H1 (cell line): ENCODE results near the gene ASPDH. TPM values are rescaled to one million over a fixed set of nuclear protein-coding genes. Genes with fewer than 3 reads are reported as not detected.

Experiments
- CTCF ChIA-PET: fragments of 300-600 bp; sonication (Branson Sonifier 250); formaldehyde crosslinking; loops from one replicate; lab custom pipeline; 2021; ENCODE audit not compliant: partially characterized antibody; lab: Charles Lee
- POLR2A ChIA-PET: fragments of 300-600 bp; sonication (Branson Sonifier 250); formaldehyde crosslinking; loops from one replicate; lab custom pipeline; 2021; ENCODE audit warnings: inconsistent platforms; ENCODE audit not compliant: partially characterized antibody; lab: Charles Lee
- DNase-seq, 2 experiments: peaks; one replicate each; pipeline versions ENCODE4 v3.0.0 to v3.0.0-alpha.2; 2010 to 2022; ENCODE audit warnings: low spot score in 2 of 2, low read depth in 1 of 2, mixed read lengths in 1 of 2
- FAIRE-seq: peaks from 2 replicates; lab custom pipeline; 2011; peaks lifted over from hg19 to GRCh38; lab: Jason Lieb, UNC
- H2AFZ ChIP-seq: 2 replicates; pipeline ENCODE4 v1.8.1; 2012; ENCODE audit warnings: low read length, inconsistent platforms
- H2AK5ac ChIP-seq: 2 replicates; pipeline ENCODE4 v1.6.1; 2013; ENCODE audit warnings: low read depth, low read length
- H2BK120ac ChIP-seq: replicated peaks from 2 replicates; pipeline ENCODE3; 2013; ENCODE audit warnings: low read depth, low read length, inconsistent platforms
- H2BK12ac ChIP-seq: 2 replicates; pipeline ENCODE4 v1.6.1; 2013; ENCODE audit warnings: low read depth, low read length
- H2BK15ac ChIP-seq: 2 replicates; pipeline ENCODE4 v1.6.1; 2013; ENCODE audit warnings: low read length
- H2BK20ac ChIP-seq: 2 replicates; pipeline ENCODE4 v1.6.1; 2013; ENCODE audit warnings: low read length
- H2BK5ac ChIP-seq: 2 replicates; pipeline ENCODE4 v1.6.1; 2013; ENCODE audit warnings: low read depth, low read length
- H3K14ac ChIP-seq: 2 replicates; pipeline ENCODE4 v1.6.1; 2013; ENCODE audit warnings: inconsistent platforms; ENCODE audit not compliant: insufficient read length
- H3K18ac ChIP-seq: 2 replicates; pipeline ENCODE4 v1.6.1; 2013; ENCODE audit warnings: low read length; ENCODE audit errors: extremely low read depth
- H3K23ac ChIP-seq: 2 replicates; pipeline ENCODE4 v1.6.1; 2013; ENCODE audit warnings: inconsistent platforms; ENCODE audit not compliant: insufficient read length
- H3K23me2 ChIP-seq: 2 replicates; pipeline ENCODE4 v1.6.1; 2013; ENCODE audit warnings: low read depth, low read length
- H3K27ac ChIP-seq: 2 replicates; pipeline ENCODE4 v1.6.1; 2011; ENCODE audit warnings: low read depth, low read length, inconsistent platforms
- H3K27me3 ChIP-seq, 4 experiments: replicated peaks in 1 of 4; 1 replicate in 1 of 4; 2 replicates in 3 of 4; pipeline versions ENCODE4 v1.6.1 to v1.8.1; 2011 to 2013; ENCODE audit warnings: low read length in 3 of 4, mild to moderate bottlenecking in 3 of 4, inconsistent platforms in 2 of 4, mixed read lengths in 2 of 4, moderate library complexity in 1 of 4; ENCODE audit not compliant: control insufficient read depth in 3 of 4, insufficient read depth in 3 of 4; ENCODE audit errors: extremely low read depth in 1 of 4
- H3K36me3 ChIP-seq, 4 experiments: 2 replicates each; pipeline versions ENCODE4 v1.6.1 to v1.8.1; 2011 to 2013; ENCODE audit warnings: mild to moderate bottlenecking in 4 of 4, low read length in 3 of 4, moderate library complexity in 2 of 4, control low read depth in 1 of 4, inconsistent platforms in 1 of 4; ENCODE audit not compliant: insufficient read depth in 4 of 4, control insufficient read depth in 2 of 4
- H3K4ac ChIP-seq: replicated peaks from 2 replicates; pipeline ENCODE3; 2013; ENCODE audit warnings: low read length, low read depth, mixed read lengths, inconsistent platforms; ENCODE audit not compliant: insufficient read length
- H3K4me1 ChIP-seq, 4 experiments: replicated peaks in 1 of 4; 1 replicate in 1 of 4; 2 replicates in 3 of 4; pipeline versions ENCODE4 v1.6.1 to v1.8.1; 2011 to 2013; ENCODE audit warnings: low read length in 3 of 4, inconsistent platforms in 2 of 4, mixed read lengths in 1 of 4; ENCODE audit not compliant: insufficient read depth in 4 of 4, control insufficient read depth in 3 of 4
- H3K4me2 ChIP-seq, 2 experiments: 2 replicates each; pipeline versions ENCODE4 v1.6.1 to v1.8.1; 2011 to 2013; ENCODE audit warnings: low read depth in 2 of 2, low read length in 2 of 2, control low read depth in 1 of 2, inconsistent platforms in 1 of 2, mild to moderate bottlenecking in 1 of 2; ENCODE audit not compliant: insufficient read depth in 1 of 2
- H3K4me3 ChIP-seq, 4 experiments: fragments of 200-600, 300-600 bp in 1 of 4; sonication (generic), shearing (Covaris generic), sonication (Bioruptor Twin) in 1 of 4; 2 replicates each; pipeline versions ENCODE4 v1.5.1 to v1.8.1; 2011 to 2016; ENCODE audit warnings: low read length in 4 of 4, low read depth in 3 of 4, control low read depth in 2 of 4, inconsistent platforms in 2 of 4, mild to moderate bottlenecking in 2 of 4, mixed read lengths in 1 of 4, moderate library complexity in 1 of 4; ENCODE audit not compliant: insufficient read depth in 2 of 4; ENCODE audit errors: extremely low read depth in 1 of 4
- H3K56ac ChIP-seq: replicated peaks from 2 replicates; pipeline ENCODE3; 2013; ENCODE audit warnings: low read depth, mild to moderate bottlenecking, mixed read lengths, low read length, inconsistent platforms; ENCODE audit not compliant: insufficient read length
- H3K79me1 ChIP-seq: 2 replicates; pipeline ENCODE4 v1.6.1; 2013; ENCODE audit warnings: low read depth, low read length, control low read depth
- H3K79me2 ChIP-seq, 2 experiments: 2 replicates each; pipeline versions ENCODE4 v1.6.1 to v1.8.1; 2012 to 2013; ENCODE audit warnings: low read length in 2 of 2, mild to moderate bottlenecking in 2 of 2, inconsistent platforms in 1 of 2; ENCODE audit not compliant: insufficient read depth in 2 of 2, control insufficient read depth in 1 of 2
- H3K9ac ChIP-seq, 4 experiments: replicated peaks in 1 of 4; 1 replicate in 1 of 4; 2 replicates in 3 of 4; pipeline versions ENCODE4 v1.6.1 to v1.8.1; 2011 to 2013; ENCODE audit warnings: low read depth in 3 of 4, low read length in 3 of 4, control low read depth in 2 of 4, mild to moderate bottlenecking in 2 of 4, moderate library complexity in 2 of 4, inconsistent platforms in 1 of 4; ENCODE audit errors: extremely low read depth in 1 of 4
- H3K9me3 ChIP-seq, 2 experiments: 2 replicates each; pipeline versions ENCODE4 v1.6.1 to v1.8.1; 2012 to 2013; ENCODE audit warnings: mild to moderate bottlenecking in 2 of 2, moderate library complexity in 2 of 2, control low read depth in 1 of 2, inconsistent platforms in 1 of 2, low read depth in 1 of 2, low read length in 1 of 2, mixed read lengths in 1 of 2; ENCODE audit not compliant: insufficient read depth in 2 of 2
- H4K20me1 ChIP-seq, 2 experiments: replicated peaks in 1 of 2; 2 replicates each; pipeline versions ENCODE3 to v1.8.1; 2011 to 2013; ENCODE audit warnings: inconsistent platforms in 2 of 2, low read length in 2 of 2, mild to moderate bottlenecking in 1 of 2; ENCODE audit not compliant: insufficient read depth in 2 of 2, control insufficient read depth in 1 of 2
- H4K5ac ChIP-seq: 2 replicates; pipeline ENCODE4 v1.6.1; 2013; ENCODE audit warnings: low read length, low read depth, mixed read lengths, inconsistent platforms; ENCODE audit not compliant: insufficient read length
- H4K8ac ChIP-seq: 2 replicates; pipeline ENCODE4 v1.8.0; 2013; ENCODE audit warnings: mild to moderate bottlenecking, moderate library complexity, low read length, inconsistent platforms; ENCODE audit not compliant: insufficient read depth; ENCODE audit errors: extremely low read depth
- H4K91ac ChIP-seq: replicated peaks from 2 replicates; pipeline ENCODE3; 2013; ENCODE audit warnings: low read length, mixed read lengths, inconsistent platforms; ENCODE audit not compliant: insufficient read length
- BRCA1 ChIP-seq: IDR thresholded peaks from 2 replicates; pipeline ENCODE4 v1.6.1; 2012; ENCODE audit warnings: low read depth, low read length, improper control_type of control experiment
- CHD1 ChIP-seq: IDR thresholded peaks from 2 replicates; pipeline ENCODE4 v1.6.1; 2012; ENCODE audit warnings: low read depth, low read length, improper control_type of control experiment
- CHD2 ChIP-seq: IDR thresholded peaks from 2 replicates; pipeline ENCODE4 v1.6.1; 2012; ENCODE audit warnings: low read length, improper control_type of control experiment
- FOSL1 ChIP-seq: IDR thresholded peaks from 2 replicates; pipeline ENCODE4 v1.6.1; 2011; ENCODE audit warnings: mild to moderate bottlenecking, low read depth, low read length, moderate library complexity; ENCODE audit not compliant: insufficient read depth
- KDM5A ChIP-seq: fragments of 200-600 bp; IDR thresholded peaks from 2 replicates; pipeline ENCODE4 v1.7.1; 2012; ENCODE audit warnings: mild to moderate bottlenecking, low read length, inconsistent platforms, mixed read lengths
- MAFK ChIP-seq: IDR thresholded peaks from 2 replicates; pipeline ENCODE4 v1.6.1; 2012; ENCODE audit warnings: low read depth, mild to moderate bottlenecking, improper control_type of control experiment, low read length
- PHF8 ChIP-seq: fragments of 200-600 bp; sonication (generic); conservative IDR thresholded peaks from 2 replicates; pipeline ENCODE4 v1.7.1; 2012; ENCODE audit warnings: low read depth, mild to moderate bottlenecking, inconsistent platforms, low read length, moderate library complexity
- POLR2AphosphoS5 ChIP-seq: IDR thresholded peaks from 2 replicates; pipeline ENCODE4 v1.6.1; 2011; ENCODE audit warnings: low read depth, low read length
- RAD21 ChIP-seq, 2 experiments: IDR thresholded peaks in 1 of 2; conservative IDR thresholded peaks in 1 of 2; 2 replicates each; pipeline ENCODE4 v1.6.1; 2011; ENCODE audit warnings: low read depth in 2 of 2, low read length in 2 of 2, improper control_type of control experiment in 1 of 2, inconsistent platforms in 1 of 2, mild to moderate bottlenecking in 1 of 2, moderate library complexity in 1 of 2
- SIRT6 ChIP-seq: IDR thresholded peaks from one replicate; pipeline ENCODE4 v1.7.1; 2012; ENCODE audit warnings: low read length, inconsistent platforms
- SP2 ChIP-seq: IDR thresholded peaks from 2 replicates; pipeline ENCODE4 v1.6.1; 2012; ENCODE audit warnings: mild to moderate bottlenecking, low read length, inconsistent platforms
- SRF ChIP-seq: IDR thresholded peaks from 2 replicates; pipeline ENCODE4 v1.6.1; 2011; ENCODE audit warnings: mild to moderate bottlenecking, low read depth, low read length, moderate library complexity
- TAF1 ChIP-seq: IDR thresholded peaks from 2 replicates; pipeline ENCODE4 v1.6.1; 2011; ENCODE audit warnings: mild to moderate bottlenecking, low read depth, low read length
- TAF7 ChIP-seq: optimal IDR thresholded peaks from 2 replicates; pipeline ENCODE3; 2011; ENCODE audit warnings: low read depth, mild to moderate bottlenecking, inconsistent platforms, low read length, moderate library complexity, borderline replicate concordance
- TBP ChIP-seq: IDR thresholded peaks from 2 replicates; pipeline ENCODE4 v1.6.1; 2011; ENCODE audit warnings: low read depth, low read length, improper control_type of control experiment
- WGBS, 2 experiments: shearing (Covaris generic) in 1 of 2; methylation state at CpG; one replicate each; pipeline versions ENCODE4 v1.1.6 to v1.1.7; 2013 to 2015; ENCODE audit warnings: low lambda C conversion rate in 2 of 2, mixed read lengths in 2 of 2, inconsistent platforms in 1 of 2, low coverage in 1 of 2, missing lambda C conversion rate in 1 of 2; ENCODE audit not compliant: insufficient replicate concordance in 2 of 2, insufficient coverage in 1 of 2, insufficient read length in 1 of 2; ENCODE audit errors: extremely low coverage in 1 of 2, missing lambda C conversion rate in 1 of 2; 5-methylcytosine and 5-hydroxymethylcytosine counted together
- polyA plus RNA-seq, 7 experiments: library from polyadenylated mRNA; depleted of rRNA in 3 of 7; stranded (reverse) in 5 of 7; unstranded in 2 of 7; fragments of >200 nt in 5 of 7; fragments of 200-250 nt in 2 of 7; gene quantifications; 1 replicate in 5 of 7; 2 replicates in 1 of 7; 4 replicates in 1 of 7; pipeline versions ENCODE4 v1.2.1 to v1.2.3, GENCODE V29; 2011 to 2013; ENCODE audit warnings: missing spikeins in 2 of 7, mixed read lengths in 2 of 7
- total RNA-seq: library from RNA; stranded (reverse); fragmentation: NEBNext Ultra II Directional; extraction: Animal tissue kit (Norgen Biotek cat#: 25700); gene quantifications from 2 replicates; pipeline ENCODE4 v1.2.1, GENCODE V29; 2021

Gene ASPDH
- total and polyA plus RNA-seq, 2 of the 8 experiments (the other 6 are each of a cell fraction or from before 2014, with no cell fraction given), result not detected

- no peak overlapping the region for H3K4me3 ChIP-seq
- no peak overlapping the region for H3K14ac ChIP-seq
- peaks cover 11% of the 10 kb centered on the region for H3K23me2 ChIP-seq
- H4K20me1 ChIP-seq, result peaks cover 6 to 19% of the 10 kb centered on the region in 2 experiments
- no peak for DNase-seq
- H3K36me3 ChIP-seq, result no peaks in the 10 kb centered on the region
- POLR2A ChIA-PET, result interaction anchor here (0.9 kb wide), 1 partner anchor 9 kb away, joined by 5 read pairs; no protein-coding TSS in a partner anchor
- H2AK5ac ChIP-seq, result no peak overlapping the region
- no peak overlapping the region for H4K91ac ChIP-seq
- no peak overlapping the region for H3K4ac ChIP-seq
- CTCF ChIA-PET, result interaction anchor here (0.6 to 10.6 kb wide), 8 partner anchors 13 to 153 kb away, joined by 3 to 269 read pairs (median 4); no protein-coding TSS in a partner anchor
- H3K23ac ChIP-seq, result no peak overlapping the region
- H2BK12ac ChIP-seq, result no peak overlapping the region
- no peak overlapping the region for H3K56ac ChIP-seq
- H3K18ac ChIP-seq, result no peak overlapping the region
- H2AFZ ChIP-seq, result no peak overlapping the region
- no peak overlapping the region for H2BK15ac ChIP-seq
- no peak overlapping the region for H4K5ac ChIP-seq
- no peak overlapping the region for H3K9ac ChIP-seq
- no peak overlapping the region for H3K27ac ChIP-seq
- no peak overlapping the region for H4K8ac ChIP-seq
- H3K4me1 ChIP-seq, result peaks cover 0 to 31% (median 12%) of the 10 kb centered on the region in 4 experiments; a peak in 6 of 7 replicates
- peaks cover 0 to 24% (median 20%) of the 10 kb centered on the region in 4 experiments; a peak in 6 of 7 replicates for H3K27me3 ChIP-seq
- no peak for FAIRE-seq
- H2BK120ac ChIP-seq, result no peak overlapping the region
- 0 out of 2 replicates have a peak, but pooled peaks cover 3% of the 10 kb centered on the region for H3K79me1 ChIP-seq
- no peaks in the 10 kb centered on the region for H3K9me3 ChIP-seq
- no peak overlapping the region for H2BK5ac ChIP-seq
- no peaks in the 10 kb centered on the region for H3K79me2 ChIP-seq
- 80% methylated on average over 10 of the region's 10 CpGs; no CpG with 5 or more reads in 1 of the 2 experiments for WGBS, 2 experiments
- no peak overlapping the region for H2BK20ac ChIP-seq
- H3K4me2 ChIP-seq, result no peak overlapping the region
- TF ChIP-seq SIRT6 (no peak), POLR2AphosphoS5 (no peak), BRCA1 (no peak), TAF1 (no peak), CHD2 (no peak), KDM5A (no peak), CHD1 (no peak), TAF7 (no peak), FOSL1 (no peak), SRF (no peak), MAFK (no peak), RAD21 (IDR thresholded peaks at IDR 0.05 in 1 of 2, conservative IDR thresholded peaks at IDR 0.05 in 1 of 2; ENCODE audit: low read depth in 2 of 2, low read length in 2 of 2) (no peak), PHF8 (no peak), SP2 (no peak), TBP (no peak)
Observed at GRCh38 chr19:50559636-50560035, 45.9 kb upstream of the ASPDH start.
